ENCODE results near the gene CENPE. TPM values are rescaled to one million over a fixed set of nuclear protein-coding genes. Genes with fewer than 3 reads are reported as not detected.

Gene CENPE
- total and polyA plus RNA-seq, 2 of the 8 experiments (the other 6 are each of a cell fraction or from before 2014, with no cell fraction given): 2.1 to 49.0 TPM

- H3K18ac ChIP-seq (ENCODE audit: extremely low read depth, low read length): no peak overlapping the region
- H2BK20ac ChIP-seq (ENCODE audit: low read length): no peak overlapping the region
- H2BK5ac ChIP-seq (ENCODE audit: low read depth, low read length): no peak overlapping the region
- no peak overlapping the region for H2BK12ac ChIP-seq (ENCODE audit: low read depth, low read length)
- no peak overlapping the region for H3K23ac ChIP-seq (ENCODE audit: insufficient read length)
- no peak overlapping the region for H3K9ac ChIP-seq (replicated peaks in 1 of 4; ENCODE audit: extremely low read depth in 1 of 4, low read depth in 3 of 4, low read length in 3 of 4)
- no peak overlapping the region for H3K4me2 ChIP-seq (ENCODE audit: insufficient read depth in 1 of 2, low read depth in 2 of 2, low read length in 2 of 2)
- H3K56ac ChIP-seq (replicated peaks; ENCODE audit: insufficient read length, low read depth, low read length): no peak overlapping the region
- no peak overlapping the region for H4K5ac ChIP-seq (ENCODE audit: insufficient read length, low read depth, low read length)
- H2BK120ac ChIP-seq (replicated peaks; ENCODE audit: low read depth, low read length): no peak overlapping the region
- H3K23me2 ChIP-seq (ENCODE audit: low read depth, low read length): no peaks in the 10 kb centered on the region
- no peak overlapping the region for H4K91ac ChIP-seq (replicated peaks; ENCODE audit: insufficient read length, low read length)
- no peak overlapping the region for H3K27ac ChIP-seq (ENCODE audit: low read depth, low read length)
- 93% methylated on average over 4 of the region's 4 CpGs; no CpG with 5 or more reads in 1 of the 2 experiments for WGBS, 2 experiments (ENCODE audit: extremely low coverage in 1 of 2, insufficient coverage in 1 of 2, insufficient read length in 1 of 2, insufficient replicate concordance in 2 of 2, low coverage in 1 of 2, low lambda C conversion rate in 2 of 2, missing lambda C conversion rate in 1 of 2)
- no peaks in the 10 kb centered on the region for H3K79me2 ChIP-seq (ENCODE audit: control insufficient read depth in 1 of 2, insufficient read depth in 2 of 2, low read length in 2 of 2)
- H2BK15ac ChIP-seq (ENCODE audit: low read length): no peak overlapping the region
- no peak overlapping the region for H3K4ac ChIP-seq (replicated peaks; ENCODE audit: insufficient read length, low read depth, low read length)
- H3K4me3 ChIP-seq (ENCODE audit: extremely low read depth in 1 of 4, insufficient read depth in 2 of 4, low read depth in 3 of 4, low read length in 4 of 4): no peak overlapping the region
- POLR2A ChIA-PET (ENCODE audit: partially characterized antibody): no interaction called here
- H3K9me3 ChIP-seq (ENCODE audit: insufficient read depth in 2 of 2, low read depth in 1 of 2, low read length in 1 of 2): no peaks in the 10 kb centered on the region
- H4K8ac ChIP-seq (ENCODE audit: extremely low read depth, insufficient read depth, low read length): no peak overlapping the region
- no peaks in the 10 kb centered on the region for H4K20me1 ChIP-seq (replicated peaks in 1 of 2; ENCODE audit: control insufficient read depth in 1 of 2, insufficient read depth in 2 of 2, low read length in 2 of 2)
- H3K27me3 ChIP-seq (replicated peaks in 1 of 4; ENCODE audit: control insufficient read depth in 3 of 4, extremely low read depth in 1 of 4, insufficient read depth in 3 of 4, low read length in 3 of 4): no peaks in the 10 kb centered on the region
- no peak for FAIRE-seq
- no peaks in the 10 kb centered on the region for H3K79me1 ChIP-seq (ENCODE audit: low read depth, low read length)
- no peak overlapping the region for H2AFZ ChIP-seq (ENCODE audit: low read length)
- H3K14ac ChIP-seq (ENCODE audit: insufficient read length): no peak overlapping the region
- H2AK5ac ChIP-seq (ENCODE audit: low read depth, low read length): no peak overlapping the region
- H3K4me1 ChIP-seq (replicated peaks in 1 of 4; ENCODE audit: control insufficient read depth in 3 of 4, insufficient read depth in 4 of 4, low read length in 3 of 4): no peaks in the 10 kb centered on the region
- H3K36me3 ChIP-seq (ENCODE audit: control insufficient read depth in 2 of 4, insufficient read depth in 4 of 4, low read length in 3 of 4): peaks cover 0 to 48% (median 13%) of the 10 kb centered on the region in 4 experiments; a peak in 6 of 8 replicates
- no peak for DNase-seq (ENCODE audit: low read depth in 1 of 2, low spot score in 2 of 2)
- CTCF ChIA-PET (ENCODE audit: partially characterized antibody): no interaction called here
- TF ChIP-seq RAD21 (IDR thresholded peaks at IDR 0.05 in 1 of 2, conservative IDR thresholded peaks at IDR 0.05 in 1 of 2; ENCODE audit: low read depth in 2 of 2, low read length in 2 of 2) (no peak), MAFK (IDR thresholded peaks at IDR 0.05; ENCODE audit: low read depth, low read length) (no peak), SIN3A (conservative IDR thresholded peaks at IDR 0.05 in 1 of 2, IDR thresholded peaks at IDR 0.05 in 1 of 2; ENCODE audit: low read depth in 1 of 2, low read length in 2 of 2) (no peak), FOSL1 (IDR thresholded peaks at IDR 0.05; ENCODE audit: insufficient read depth, low read depth, low read length) (no peak), EZH2 (IDR thresholded peaks at IDR 0.05; ENCODE audit: low read depth, low read length, severe bottlenecking) (no peak), SRF (IDR thresholded peaks at IDR 0.05; ENCODE audit: low read depth, low read length) (no peak), ATF3 (IDR thresholded peaks at IDR 0.05; ENCODE audit: insufficient read depth, low read depth, low read length) (no peak), KDM4A (IDR thresholded peaks at IDR 0.05; ENCODE audit: low read depth, low read length, severe bottlenecking) (no peak), JUN (IDR thresholded peaks at IDR 0.05; ENCODE audit: low read depth, low read length) (no peak)
- TF ChIP-seq, protein P1, sequence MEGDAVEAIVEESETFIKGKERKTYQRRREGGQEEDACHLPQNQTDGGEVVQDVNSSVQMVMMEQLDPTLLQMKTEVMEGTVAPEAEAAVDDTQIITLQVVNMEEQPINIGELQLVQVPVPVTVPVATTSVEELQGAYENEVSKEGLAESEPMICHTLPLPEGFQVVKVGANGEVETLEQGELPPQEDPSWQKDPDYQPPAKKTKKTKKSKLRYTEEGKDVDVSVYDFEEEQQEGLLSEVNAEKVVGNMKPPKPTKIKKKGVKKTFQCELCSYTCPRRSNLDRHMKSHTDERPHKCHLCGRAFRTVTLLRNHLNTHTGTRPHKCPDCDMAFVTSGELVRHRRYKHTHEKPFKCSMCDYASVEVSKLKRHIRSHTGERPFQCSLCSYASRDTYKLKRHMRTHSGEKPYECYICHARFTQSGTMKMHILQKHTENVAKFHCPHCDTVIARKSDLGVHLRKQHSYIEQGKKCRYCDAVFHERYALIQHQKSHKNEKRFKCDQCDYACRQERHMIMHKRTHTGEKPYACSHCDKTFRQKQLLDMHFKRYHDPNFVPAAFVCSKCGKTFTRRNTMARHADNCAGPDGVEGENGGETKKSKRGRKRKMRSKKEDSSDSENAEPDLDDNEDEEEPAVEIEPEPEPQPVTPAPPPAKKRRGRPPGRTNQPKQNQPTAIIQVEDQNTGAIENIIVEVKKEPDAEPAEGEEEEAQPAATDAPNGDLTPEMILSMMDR (IDR thresholded peaks at IDR 0.05; ENCODE audit: control extremely low read depth in 1 of 3, insufficient read depth in 1 of 3, low read depth in 1 of 3, low read length in 3 of 3): no peak
Observed at GRCh38 chr4:103158760-103159159, 39.4 kb downstream of the CENPE start.

All from H1 (cell line).